Tibial nerve (tissue), 4 donors: Measurements from ENCODE around the gene LARP6. TPM values are rescaled to one million over a fixed set of nuclear protein-coding genes. Genes with fewer than 3 reads are reported as not detected.

Experiments used
- DNase-seq, 2 donors: peaks; one replicate each; pipeline ENCODE4 v3.0.0-alpha.2; 2019; ENCODE audit warnings: low spot score in 2 of 2
- H3K27ac ChIP-seq, 4 donors: fragments of 200-600 bp; sonication (generic) in 3 of 4; one replicate each; pipeline ENCODE4 v1.5.1; 2017 to 2019; ENCODE audit warnings: mild to moderate bottlenecking in 1 of 4
- H3K27me3 ChIP-seq, 2 donors: fragments of 200-600 bp; sonication (generic) in 1 of 2; one replicate each; pipeline versions ENCODE4 v1.5.1 to v1.6.0; 2017 to 2019
- H3K36me3 ChIP-seq, 3 donors: fragments of 200-600 bp; sonication (generic); one replicate each; pipeline ENCODE4 v1.5.1; 2018 to 2019
- H3K4me1 ChIP-seq, 4 donors: fragments of 200-600 bp; sonication (generic) in 3 of 4; one replicate each; pipeline ENCODE4 v1.5.1; 2017 to 2019
- H3K4me3 ChIP-seq, 4 donors: fragments of 200-600 bp; sonication (generic) in 3 of 4; one replicate each; pipeline ENCODE4 v1.5.1; 2017 to 2019; ENCODE audit warnings: mild to moderate bottlenecking in 1 of 4, moderate library complexity in 1 of 4
- H3K9me3 ChIP-seq, 4 donors: fragments of 200-600 bp; sonication (generic) in 3 of 4; one replicate each; pipeline ENCODE4 v1.5.1; 2017 to 2019
- CTCF ChIP-seq, 5 experiments: fragments of 200-600 bp in 3 of 5; fragments of 450-650 bp in 2 of 5; sonication (generic) in 3 of 5; IDR thresholded peaks; one replicate each; pipeline ENCODE4 v1.5.1; 2016 to 2019; ENCODE audit warnings: antibody characterized with exemption in 5 of 5, mild to moderate bottlenecking in 3 of 5, moderate library complexity in 2 of 5
- EP300 ChIP-seq, 2 donors: sonication (generic); formaldehyde crosslinking; IDR thresholded peaks; one replicate each; pipeline ENCODE4 v1.6.1; 2017; ENCODE audit warnings: antibody characterized with exemption in 2 of 2, mild to moderate bottlenecking in 1 of 2
- POLR2A ChIP-seq, 2 donors: fragments of 450-650 bp; IDR thresholded peaks; one replicate each; pipeline ENCODE4 v1.6.1; 2017; ENCODE audit warnings: antibody characterized with exemption in 2 of 2, mild to moderate bottlenecking in 2 of 2, moderate library complexity in 2 of 2
- WGBS, 2 donors: methylation state at CpG; one replicate each; pipeline ENCODE4 v1.1.5; 2018; 5-methylcytosine and 5-hydroxymethylcytosine counted together
- total RNA-seq, 4 donors: library from RNA; depleted of rRNA; stranded (reverse); fragments of >200 nt; gene quantifications; one replicate each; pipeline ENCODE4 v1.1.0, GENCODE V29; 2016

LARP6 gene
- total RNA-seq, 4 donors from 2014 or later: 29.9 to 86.3 (median 54.8) TPM

DNA sequence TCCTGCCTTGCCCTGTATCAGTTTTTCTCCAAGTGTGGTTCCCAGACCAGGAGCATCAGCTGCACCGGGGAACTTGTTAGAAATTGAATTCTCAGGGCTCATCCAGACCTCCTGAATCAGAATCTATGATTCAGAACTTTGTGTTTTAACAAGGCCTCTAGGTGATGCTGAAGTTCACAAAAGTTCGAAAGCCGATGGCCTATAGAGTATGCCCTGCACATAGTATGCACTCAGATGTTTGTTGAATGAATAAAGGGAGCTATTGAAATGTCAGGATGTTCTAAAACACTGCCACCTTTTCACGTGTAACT lies 664 bp upstream of the LARP6 start:
- H3K4me3 ChIP-seq: peak overlapping the region; percentile 54 to 94 (median 78)

GRCh38 chr15:70853318-70853972 lies 512 bp downstream of the LARP6 start:
- peak in 1 of 2 donors; percentile 29 for DNase-seq
- Histone ChIP-seq H3K4me3 (peak overlapping the region; percentile 62 to 94 (median 78)), H3K9me3 (no peaks in the 10 kb centered on the region), H3K27me3 (no peaks in the 10 kb centered on the region), H3K36me3 (peaks cover 0 to 12% (median 0%) of the 10 kb centered on the region in 3 donors), H3K27ac (peak overlapping the region; percentile 76 to 96 (median 92)), H3K4me1 (peaks cover 0 to 73% (median 13%) of the 10 kb centered on the region in 4 donors)
- WGBS, 2 donors: 19 to 28% methylated on average over 15 to 17 of the region's 54 CpGs
- peak in 1 of 2 donors; percentile 26 for TF ChIP-seq EP300 (IDR thresholded peaks at IDR 0.05)
- TF ChIP-seq CTCF (IDR thresholded peaks at IDR 0.05): no peak

More for the DNA sequence above, 664 bp upstream of the LARP6 start:
- Histone ChIP-seq H3K36me3 (peaks cover 0 to 9% (median 0%) of the 10 kb centered on the region in 3 donors), H3K4me1 (peaks cover 0 to 79% (median 13%) of the 10 kb centered on the region in 4 donors), H3K27ac (peak overlapping the region; percentile 76 to 98 (median 94)), H3K9me3 (no peaks in the 10 kb centered on the region), H3K27me3 (no peaks in the 10 kb centered on the region)
- DNase-seq: peak in 1 of 2 donors; percentile 40
- TF ChIP-seq CTCF (IDR thresholded peaks at IDR 0.05) (peak in 1 of 5 experiments; percentile 18), POLR2A (IDR thresholded peaks at IDR 0.05) (no peak), EP300 (IDR thresholded peaks at IDR 0.05) (peak in 1 of 2 donors; percentile 15)
- WGBS, 2 donors: 30 to 41% methylated on average over 4 of the region's 4 CpGs

DNA sequence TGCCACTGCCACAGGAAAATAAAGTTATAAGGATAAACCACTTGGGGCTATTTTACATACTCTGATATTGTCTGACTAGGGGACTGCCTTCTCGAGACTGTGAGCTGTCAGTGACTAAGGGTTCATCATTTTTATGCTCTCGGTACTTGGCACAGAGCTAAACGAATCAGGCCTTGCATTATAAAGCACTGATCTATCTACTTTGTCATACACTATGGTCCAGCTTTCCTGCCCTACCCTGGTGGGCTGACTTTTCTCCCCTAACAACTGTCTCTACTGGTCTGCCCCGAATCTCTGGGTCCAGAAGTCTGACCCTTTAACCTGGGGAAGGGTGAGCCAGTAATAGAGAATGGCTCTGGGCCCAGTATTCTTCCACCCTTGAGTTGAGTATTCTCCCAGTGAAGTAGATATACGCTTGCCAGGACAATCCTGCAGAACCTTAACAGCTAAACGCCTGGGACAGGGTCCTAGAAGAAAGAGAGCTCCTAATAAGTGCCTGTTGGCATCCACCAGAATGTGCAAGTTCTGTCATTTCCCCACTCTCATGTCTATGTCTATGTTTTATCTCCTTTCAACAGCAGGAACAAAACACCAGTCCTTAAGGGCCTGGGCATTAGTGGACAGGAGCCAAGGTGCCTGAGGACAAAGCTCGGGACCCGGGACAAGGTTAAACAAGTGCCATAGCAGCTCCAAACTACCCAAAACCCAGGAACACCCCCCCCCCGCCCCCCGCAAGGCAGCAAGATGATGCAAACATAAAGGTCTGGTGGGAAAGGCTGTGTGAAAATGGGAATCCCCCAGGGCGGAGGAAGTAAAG lies 1.2 kb downstream of the LARP6 start:
- H3K4me3 ChIP-seq: peak overlapping the region; percentile 62 to 94 (median 78)
- peaks cover 0 to 16% (median 0%) of the 10 kb centered on the region in 3 donors for H3K36me3 ChIP-seq
- peaks cover 0 to 65% (median 13%) of the 10 kb centered on the region in 4 donors for H3K4me1 ChIP-seq
- peak overlapping the region; percentile 76 to 96 (median 92) for H3K27ac ChIP-seq
- no peak for TF ChIP-seq EP300 (IDR thresholded peaks at IDR 0.05)
- no peak for TF ChIP-seq CTCF (IDR thresholded peaks at IDR 0.05)
- TF ChIP-seq POLR2A (IDR thresholded peaks at IDR 0.05): no peak
- DNase-seq: no peak
- no peaks in the 10 kb centered on the region for H3K27me3 ChIP-seq
- H3K9me3 ChIP-seq: no peaks in the 10 kb centered on the region
- 41 to 51% methylated on average over 11 of the region's 11 CpGs for WGBS, 2 donors

- peaks cover 0 to 57% (median 13%) of the 10 kb centered on the region in 4 donors for H3K4me1 ChIP-seq
- peaks cover 0 to 16% (median 0%) of the 10 kb centered on the region in 3 donors for H3K36me3 ChIP-seq
- H3K27ac ChIP-seq: peak overlapping the region in 3 of 4 donors; percentile 42 to 96 (median 92)
- TF ChIP-seq EP300 (IDR thresholded peaks at IDR 0.05): no peak
- no peak for TF ChIP-seq CTCF (IDR thresholded peaks at IDR 0.05)
- TF ChIP-seq POLR2A (IDR thresholded peaks at IDR 0.05): no peak
- no peaks in the 10 kb centered on the region for H3K9me3 ChIP-seq
- no peak for DNase-seq
- no peaks in the 10 kb centered on the region for H3K27me3 ChIP-seq
- H3K4me3 ChIP-seq: peak overlapping the region in 1 of 4 donors; percentile 94
- 93% methylated on average over 5 to 6 of the region's 6 CpGs for WGBS, 2 donors
Observed at GRCh38 chr15:70851889-70852288, 2.1 kb downstream of the LARP6 start.
